AG04450 (cell line): ENCODE results near the gene AGPAT2. TPM values are rescaled to one million over a fixed set of nuclear protein-coding genes. Genes with fewer than 3 reads are reported as not detected.

Experiments used
- CTCF ChIA-PET: fragments of 300-600, 350-600 bp; formaldehyde crosslinking; extraction: SDS; loops from one replicate; lab custom pipeline; 2022; ENCODE audit warnings: antibody characterized with exemption, inconsistent platforms; lab: Charles Lee
- POLR2A ChIA-PET: fragments of 350-600 bp; formaldehyde crosslinking; extraction: SDS; loops from one replicate; lab custom pipeline; 2021; ENCODE audit warnings: antibody characterized with exemption, inconsistent platforms; lab: Yijun Ruan, JAX
- DNase-seq: peaks from one replicate; pipeline ENCODE4 v3.0.0-alpha.2; 2011; ENCODE audit warnings: low read depth, low spot score
- H3K27ac ChIP-seq: one replicate; pipeline ENCODE4 v1.5.1; 2012; ENCODE audit warnings: low read depth, low read length, control low read depth
- H3K27me3 ChIP-seq: one replicate; pipeline ENCODE4 v1.6.0; 2012; ENCODE audit warnings: low read length; ENCODE audit not compliant: control insufficient read depth, insufficient read depth
- H3K4me3 ChIP-seq: 2 replicates; pipeline ENCODE4 v1.5.1; 2011; ENCODE audit warnings: mild to moderate bottlenecking, low read depth, low read length, control low read depth
- H3K9me3 ChIP-seq: 2 replicates; pipeline ENCODE4 v1.5.1; 2012; ENCODE audit warnings: low read length; ENCODE audit not compliant: control insufficient read depth, insufficient read depth
- polyA plus RNA-seq: library from polyadenylated mRNA; depleted of rRNA; stranded (reverse); fragments of >200 nt; gene quantifications from 2 replicates; pipeline ENCODE4 v1.2.3, GENCODE V29; 2011
- TF ChIP-seq, protein P1 (sequence below): IDR thresholded peaks from 2 replicates; pipeline ENCODE4 v1.5.1; 2011; ENCODE audit warnings: low read depth, low read length, control low read depth, inconsistent platforms

AGPAT2 gene
- polyA plus RNA-seq, 1 experiment: 24.4 TPM

DNA sequence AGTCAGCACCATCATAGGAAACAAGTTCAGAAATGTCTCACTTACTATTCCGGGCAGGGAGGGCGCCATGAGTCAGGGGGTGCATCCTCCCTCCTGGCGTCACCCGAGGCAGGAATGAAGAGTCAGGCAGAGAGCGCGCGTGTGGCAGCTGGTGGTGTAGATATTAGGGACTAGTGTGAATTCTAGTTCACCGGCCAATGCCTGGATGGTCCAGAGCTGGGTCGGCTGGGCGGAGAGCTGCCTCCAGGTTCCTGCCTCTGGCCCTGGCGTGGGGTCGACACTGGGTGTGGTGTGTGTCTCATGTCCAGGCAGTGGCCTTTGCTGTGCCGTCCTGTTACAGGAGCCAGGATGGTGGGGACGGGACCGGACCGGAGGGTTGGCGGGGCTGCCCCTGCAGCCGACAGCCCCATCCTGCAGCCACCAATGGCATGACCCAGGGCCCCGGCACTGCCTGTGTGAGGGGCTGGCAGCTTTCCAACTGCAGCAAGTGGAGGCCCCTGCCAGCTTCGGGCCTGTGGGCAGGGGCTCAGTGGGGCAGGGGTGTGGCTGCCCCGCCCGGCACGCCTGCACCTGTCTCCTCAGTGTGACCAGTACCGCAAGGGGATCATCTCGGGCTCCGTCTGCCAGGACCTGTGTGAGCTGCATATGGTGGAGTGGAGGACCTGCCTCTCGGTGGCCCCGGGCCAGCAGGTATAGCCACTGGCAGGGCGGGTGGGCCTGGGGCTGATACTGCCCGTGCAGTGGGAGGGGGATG, 34.3 kb upstream of the AGPAT2 start:
- TF ChIP-seq, protein P1, sequence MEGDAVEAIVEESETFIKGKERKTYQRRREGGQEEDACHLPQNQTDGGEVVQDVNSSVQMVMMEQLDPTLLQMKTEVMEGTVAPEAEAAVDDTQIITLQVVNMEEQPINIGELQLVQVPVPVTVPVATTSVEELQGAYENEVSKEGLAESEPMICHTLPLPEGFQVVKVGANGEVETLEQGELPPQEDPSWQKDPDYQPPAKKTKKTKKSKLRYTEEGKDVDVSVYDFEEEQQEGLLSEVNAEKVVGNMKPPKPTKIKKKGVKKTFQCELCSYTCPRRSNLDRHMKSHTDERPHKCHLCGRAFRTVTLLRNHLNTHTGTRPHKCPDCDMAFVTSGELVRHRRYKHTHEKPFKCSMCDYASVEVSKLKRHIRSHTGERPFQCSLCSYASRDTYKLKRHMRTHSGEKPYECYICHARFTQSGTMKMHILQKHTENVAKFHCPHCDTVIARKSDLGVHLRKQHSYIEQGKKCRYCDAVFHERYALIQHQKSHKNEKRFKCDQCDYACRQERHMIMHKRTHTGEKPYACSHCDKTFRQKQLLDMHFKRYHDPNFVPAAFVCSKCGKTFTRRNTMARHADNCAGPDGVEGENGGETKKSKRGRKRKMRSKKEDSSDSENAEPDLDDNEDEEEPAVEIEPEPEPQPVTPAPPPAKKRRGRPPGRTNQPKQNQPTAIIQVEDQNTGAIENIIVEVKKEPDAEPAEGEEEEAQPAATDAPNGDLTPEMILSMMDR: no peak
- no peak overlapping the region for H3K4me3 ChIP-seq
- ChIA-PET CTCF (no interaction called here), POLR2A (interaction anchor here (1.2 kb wide), 1 partner anchor 13 kb away, joined by 4 read pairs; no protein-coding TSS in a partner anchor)
- no peaks in the 10 kb centered on the region; the same call in 1 of the 2 replicates for H3K9me3 ChIP-seq
- no peaks in the 10 kb centered on the region for H3K27me3 ChIP-seq
- DNase-seq: no peak
- H3K27ac ChIP-seq: no peak overlapping the region

DNA sequence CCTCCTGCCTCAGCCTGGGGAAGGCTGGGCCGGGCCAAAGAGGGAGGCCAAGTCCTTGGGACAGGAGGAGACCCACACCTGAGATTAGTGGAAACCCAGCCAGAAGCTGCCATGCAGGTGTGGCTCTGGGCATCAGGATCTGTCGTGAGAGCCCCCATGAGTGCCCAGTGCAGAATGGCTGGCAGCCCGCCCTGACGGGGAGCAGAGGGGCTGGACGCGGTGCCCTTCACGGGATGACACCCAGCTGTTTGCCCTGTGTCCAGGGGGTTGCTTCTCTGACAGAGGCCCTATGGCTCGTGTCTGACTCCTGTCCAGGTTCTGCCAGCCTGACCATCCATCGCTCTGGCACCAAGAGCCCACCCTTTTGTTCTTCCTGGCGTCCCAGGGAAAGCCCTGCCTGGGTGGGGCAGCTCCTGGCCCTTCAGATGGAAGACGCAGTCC, 33.7 kb upstream of the AGPAT2 start:
- Histone ChIP-seq H3K27ac (no peak overlapping the region), H3K4me3 (no peak overlapping the region), H3K9me3 (no peaks in the 10 kb centered on the region; the same call in 1 of the 2 replicates), H3K27me3 (no peaks in the 10 kb centered on the region)
- POLR2A ChIA-PET: interaction anchor here (1.2 kb wide), 2 partner anchors 8 to 13 kb away, joined by 4 to 7 read pairs; no protein-coding TSS in a partner anchor
- CTCF ChIA-PET: interaction anchor here (1.8 kb wide), 1 partner anchor 8 kb away, joined by 7 read pairs; no protein-coding TSS in a partner anchor
- no peak for DNase-seq
- TF ChIP-seq, protein P1: no peak

DNA sequence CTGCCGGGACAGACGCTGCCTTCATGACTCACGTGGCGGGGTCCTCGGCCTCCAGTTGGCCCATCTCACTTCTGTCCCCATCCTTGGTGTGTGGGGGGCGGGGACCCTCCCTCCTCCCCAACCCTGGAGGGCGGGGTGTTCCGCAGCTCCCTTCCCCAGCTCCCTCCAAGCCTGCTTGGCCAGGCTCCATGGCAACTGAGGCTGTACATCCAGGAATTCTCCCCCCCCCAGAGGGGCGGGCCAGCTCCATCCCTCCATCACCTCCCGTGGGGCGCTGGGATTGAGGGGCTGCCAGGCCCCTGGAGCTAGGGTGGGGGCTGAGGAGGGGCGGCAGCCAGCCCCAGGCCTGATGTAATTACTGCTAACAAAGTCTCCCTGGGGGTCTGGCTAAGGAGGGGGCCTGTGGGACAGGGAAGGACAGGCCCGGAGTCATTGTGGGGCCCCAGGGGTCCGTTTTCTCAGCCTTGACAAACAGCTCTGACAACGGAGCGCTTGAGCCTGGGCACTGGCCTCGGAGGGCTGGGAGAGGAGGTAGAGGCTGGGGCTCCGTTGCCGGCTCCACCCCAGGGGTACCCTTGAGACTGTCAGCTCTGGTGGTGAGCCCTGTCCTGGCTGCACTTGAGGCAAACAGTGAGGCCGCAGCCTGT, 33.1 kb upstream of the AGPAT2 start:
- Histone ChIP-seq H3K4me3 (no peak overlapping the region), H3K27me3 (no peaks in the 10 kb centered on the region), H3K9me3 (no peaks in the 10 kb centered on the region; the same call in 1 of the 2 replicates), H3K27ac (no peak overlapping the region)
- CTCF ChIA-PET: interaction anchor here (1.8 kb wide), 1 partner anchor 9 kb away, joined by 7 read pairs; no protein-coding TSS in a partner anchor
- TF ChIP-seq, protein P1: no peak
- POLR2A ChIA-PET: interaction anchor here (1.2 kb wide), 2 partner anchors 9 to 12 kb away, joined by 4 to 7 read pairs; no protein-coding TSS in a partner anchor
- DNase-seq: no peak

DNA sequence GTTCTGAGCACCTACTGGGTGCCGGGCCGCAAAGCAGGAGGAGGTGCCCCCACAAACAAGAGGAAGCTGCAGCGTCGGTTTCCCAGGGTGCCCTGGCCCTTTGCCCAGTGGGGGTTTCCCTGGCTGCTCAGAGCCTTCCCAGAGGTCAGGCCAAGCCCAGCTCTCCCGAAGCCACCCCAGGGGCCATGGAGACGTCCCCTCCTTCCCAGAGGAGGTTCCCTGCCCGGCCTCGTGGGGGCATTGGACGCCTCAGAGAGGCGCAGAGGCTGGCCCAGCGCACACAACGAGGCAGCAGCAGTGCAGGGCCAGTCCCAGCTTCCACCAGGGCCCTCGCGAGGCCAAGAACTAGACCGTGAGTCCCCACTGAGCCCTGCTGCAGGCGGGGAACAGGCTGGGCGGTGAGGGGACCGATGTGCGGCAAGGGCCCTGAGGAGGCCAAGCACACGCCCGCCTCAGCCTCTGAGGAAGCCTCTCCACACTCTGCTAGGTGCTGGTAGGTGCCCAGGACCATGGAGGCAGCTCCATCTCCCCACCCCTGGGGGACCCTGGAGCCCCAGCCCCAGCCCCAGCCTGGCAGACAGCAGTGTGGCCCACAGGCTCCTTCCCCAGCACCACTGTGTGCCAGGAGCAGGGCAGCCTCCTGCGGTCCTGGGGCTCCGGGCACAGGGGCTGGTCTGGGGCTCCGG, 32.1 kb upstream of the AGPAT2 start:
- H3K27me3 ChIP-seq: peaks cover 3% of the 10 kb centered on the region
- H3K27ac ChIP-seq: no peak overlapping the region
- H3K9me3 ChIP-seq: no peaks in the 10 kb centered on the region; the same call in 1 of the 2 replicates
- ChIA-PET POLR2A (interaction anchor here (1.4 kb wide), 1 partner anchor 9 kb away, joined by 5 read pairs; no protein-coding TSS in a partner anchor), CTCF (interaction anchor here (1.8 kb wide), 1 partner anchor 10 kb away, joined by 7 read pairs; no protein-coding TSS in a partner anchor)
- H3K4me3 ChIP-seq: no peak overlapping the region
- TF ChIP-seq, protein P1: no peak
- DNase-seq: no peak
